OCI-LY3 (cell line): ENCODE measurements around the gene SOAT1.

Experiments used
- H2AFZ ChIP-seq: fragments of 200-600, 300-600 bp; shearing (Covaris generic); 2 replicates; pipeline ENCODE4 v1.6.0; 2014; ENCODE audit warnings: antibody characterized with exemption, low read depth, low read length
- H3K27ac ChIP-seq: fragments of 200-600, 300-600 bp; sonication (generic); 2 replicates; pipeline ENCODE4 v1.5.1; 2014; ENCODE audit warnings: mild to moderate bottlenecking, low read length, moderate library complexity, mixed read lengths
- H3K27me3 ChIP-seq: fragments of 200-600, 300-600 bp; sonication (generic); 2 replicates; pipeline ENCODE4 v1.6.1; 2014; ENCODE audit warnings: low read depth, low read length, mixed read lengths
- H3K36me3 ChIP-seq: fragments of 200-600, 300-600 bp; sonication (generic); replicated peaks from 2 replicates; pipeline ENCODE3; 2014; ENCODE audit warnings: low read depth, low read length, mixed read lengths
- H3K4me1 ChIP-seq: fragments of 300-600, 200-600 bp; sonication (generic); 2 replicates; pipeline ENCODE4 v1.6.1; 2014; ENCODE audit warnings: low read length, mixed read lengths
- H3K4me2 ChIP-seq: fragments of 200-600, 300-600 bp; sonication (generic); 2 replicates; pipeline ENCODE4 v1.6.1; 2014; ENCODE audit warnings: low read length, mixed read lengths
- H3K4me3 ChIP-seq: fragments of 300-600, 200-600 bp; sonication (generic); 2 replicates; pipeline ENCODE4 v1.5.1; 2014; ENCODE audit warnings: antibody characterized with exemption, mild to moderate bottlenecking, low read length, moderate library complexity
- H3K79me2 ChIP-seq: fragments of 300-600, 200-600 bp; shearing (Covaris generic); 2 replicates; pipeline ENCODE4 v1.6.1; 2014; ENCODE audit warnings: mild to moderate bottlenecking, low read length, mixed read lengths
- H3K9ac ChIP-seq: fragments of 300-600, 200-600 bp; shearing (Covaris generic); 2 replicates; pipeline ENCODE4 v1.6.0; 2014; ENCODE audit warnings: mild to moderate bottlenecking, low read length, moderate library complexity
- H3K9me3 ChIP-seq: fragments of 200-600, 300-600 bp; shearing (Covaris generic); 2 replicates; pipeline ENCODE4 v1.6.1; 2014; ENCODE audit warnings: low read length, mixed read lengths; ENCODE audit not compliant: insufficient read depth
- H4K20me1 ChIP-seq: fragments of 200-600, 300-600 bp; sonication (generic); 2 replicates; pipeline ENCODE4 v1.6.1; 2016; ENCODE audit warnings: low read length, mixed read lengths; ENCODE audit not compliant: insufficient read depth
- CTCF ChIP-seq: fragments of 200-600, 300-600 bp; sonication (generic); IDR thresholded peaks from 2 replicates; pipeline ENCODE4 v1.5.1; 2014; ENCODE audit warnings: antibody characterized with exemption, low read length, low read depth
- EZH2phosphoT487 ChIP-seq: fragments of 200-600 bp; shearing (Covaris generic); IDR thresholded peaks from 2 replicates; pipeline ENCODE4 v1.6.1; 2018; ENCODE audit warnings: antibody characterized with exemption, mixed run types, low read depth

Gene SOAT1

DNA sequence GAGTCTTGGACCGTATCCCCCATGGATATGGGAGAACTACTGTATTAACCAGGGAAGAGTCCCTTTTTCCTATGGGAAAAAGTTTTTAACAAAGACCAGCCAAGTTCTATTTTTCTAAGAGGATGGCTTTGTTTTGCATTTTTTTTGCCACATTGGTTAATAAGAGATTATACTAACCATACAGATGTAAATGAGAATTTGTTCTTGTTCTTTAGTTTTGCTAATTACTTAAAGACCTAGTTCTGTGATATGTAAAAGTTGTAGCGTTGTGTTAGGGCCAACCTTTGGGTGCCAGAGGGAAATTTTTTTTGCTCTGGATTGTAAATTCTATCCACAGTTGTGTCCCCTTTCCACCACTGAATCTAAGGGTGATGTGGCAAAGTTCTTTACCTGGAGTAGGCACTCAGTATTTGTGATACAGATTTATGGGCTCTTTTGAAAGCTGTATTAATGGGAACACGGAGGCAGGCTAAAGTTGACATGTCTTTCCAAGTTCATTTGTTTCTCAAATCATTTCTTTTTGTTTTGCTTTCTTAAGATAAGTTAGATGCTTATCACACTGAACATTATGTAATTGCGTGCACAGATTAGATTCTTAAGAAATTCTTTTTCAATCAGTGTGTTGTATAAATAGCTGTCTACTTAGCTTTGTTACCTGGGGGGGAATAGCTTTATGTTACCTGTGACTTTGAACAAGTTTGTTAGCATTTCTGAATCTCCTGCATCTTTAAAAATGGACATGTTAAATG lies 2.9 kb downstream of the SOAT1 start:
- H3K79me2 ChIP-seq, result peaks cover 28% of the 10 kb centered on the region
- no peak overlapping the region for H2AFZ ChIP-seq
- peak overlapping the region; percentile 39; the same call in 1 of the 2 replicates for H3K4me2 ChIP-seq
- H3K36me3 ChIP-seq, result peaks cover 3% of the 10 kb centered on the region
- H3K27ac ChIP-seq, result no peak overlapping the region
- H3K9me3 ChIP-seq, result no peaks in the 10 kb centered on the region
- TF ChIP-seq EZH2phosphoT487, result no peak
- no peak for TF ChIP-seq CTCF
- H3K9ac ChIP-seq, result no peak overlapping the region
- H3K4me3 ChIP-seq, result no peak overlapping the region
- H4K20me1 ChIP-seq, result no peaks in the 10 kb centered on the region
- H3K27me3 ChIP-seq, result no peaks in the 10 kb centered on the region
- H3K4me1 ChIP-seq, result peaks cover 38% of the 10 kb centered on the region

- Histone ChIP-seq H3K9ac (no peak overlapping the region), H2AFZ (no peak overlapping the region), H3K27ac (no peak overlapping the region), H3K36me3 (peaks cover 3% of the 10 kb centered on the region), H3K9me3 (no peaks in the 10 kb centered on the region), H3K79me2 (peaks cover 28% of the 10 kb centered on the region), H3K27me3 (no peaks in the 10 kb centered on the region), H4K20me1 (no peaks in the 10 kb centered on the region), H3K4me3 (no peak overlapping the region), H3K4me1 (peaks cover 38% of the 10 kb centered on the region), H3K4me2 (peak overlapping the region; percentile 39; the same call in 1 of the 2 replicates)
- no peak for TF ChIP-seq CTCF
- TF ChIP-seq EZH2phosphoT487, result no peak
Observed at GRCh38 chr1:179297105-179297378, 3.4 kb downstream of the SOAT1 start.

GRCh38 chr1:179298952-179299351 lies 5.4 kb downstream of the SOAT1 start:
- H3K36me3 ChIP-seq, result peaks cover 10% of the 10 kb centered on the region
- no peak overlapping the region for H2AFZ ChIP-seq
- H3K4me3 ChIP-seq, result no peak overlapping the region
- no peak overlapping the region for H3K4me2 ChIP-seq
- no peaks in the 10 kb centered on the region for H4K20me1 ChIP-seq
- no peak overlapping the region for H3K27ac ChIP-seq
- H3K4me1 ChIP-seq, result peaks cover 31% of the 10 kb centered on the region
- peaks cover 28% of the 10 kb centered on the region for H3K79me2 ChIP-seq
- no peak for TF ChIP-seq CTCF
- no peak for TF ChIP-seq EZH2phosphoT487
- H3K27me3 ChIP-seq, result no peaks in the 10 kb centered on the region
- no peaks in the 10 kb centered on the region for H3K9me3 ChIP-seq
- no peak overlapping the region for H3K9ac ChIP-seq

DNA sequence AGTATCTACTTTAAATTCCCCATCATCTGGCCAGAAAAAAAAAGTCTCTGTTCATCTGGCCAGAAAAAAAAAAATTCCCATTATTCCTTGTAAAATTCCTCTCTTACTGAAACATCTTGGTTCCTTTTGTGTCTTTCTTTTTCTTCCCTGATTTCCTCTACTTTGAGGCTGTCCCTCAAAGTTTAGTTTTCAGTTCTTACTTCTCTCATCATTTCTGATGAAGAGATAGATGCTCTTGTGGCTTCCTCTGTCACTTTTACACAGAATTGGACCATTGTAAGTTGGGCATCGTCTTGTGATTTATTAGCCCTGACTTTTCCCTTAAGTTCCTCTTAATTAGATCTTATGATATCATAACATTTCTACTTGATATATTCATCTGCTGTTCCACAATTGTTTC lies 6.5 kb downstream of the SOAT1 start:
- no peaks in the 10 kb centered on the region for H4K20me1 ChIP-seq
- no peak overlapping the region for H3K4me3 ChIP-seq
- H3K4me2 ChIP-seq, result no peak overlapping the region
- peaks cover 21% of the 10 kb centered on the region; the same call in 1 of the 2 replicates for H3K79me2 ChIP-seq
- H3K36me3 ChIP-seq, result peaks cover 13% of the 10 kb centered on the region
- TF ChIP-seq EZH2phosphoT487 (no peak), CTCF (no peak)
- H3K4me1 ChIP-seq, result peaks cover 23% of the 10 kb centered on the region
- H3K27ac ChIP-seq, result no peak overlapping the region
- no peaks in the 10 kb centered on the region for H3K27me3 ChIP-seq
- H3K9me3 ChIP-seq, result no peaks in the 10 kb centered on the region
- H3K9ac ChIP-seq, result no peak overlapping the region
- no peak overlapping the region for H2AFZ ChIP-seq
